ENCODE results near the gene SNX32.

SNX32 gene

DNA sequence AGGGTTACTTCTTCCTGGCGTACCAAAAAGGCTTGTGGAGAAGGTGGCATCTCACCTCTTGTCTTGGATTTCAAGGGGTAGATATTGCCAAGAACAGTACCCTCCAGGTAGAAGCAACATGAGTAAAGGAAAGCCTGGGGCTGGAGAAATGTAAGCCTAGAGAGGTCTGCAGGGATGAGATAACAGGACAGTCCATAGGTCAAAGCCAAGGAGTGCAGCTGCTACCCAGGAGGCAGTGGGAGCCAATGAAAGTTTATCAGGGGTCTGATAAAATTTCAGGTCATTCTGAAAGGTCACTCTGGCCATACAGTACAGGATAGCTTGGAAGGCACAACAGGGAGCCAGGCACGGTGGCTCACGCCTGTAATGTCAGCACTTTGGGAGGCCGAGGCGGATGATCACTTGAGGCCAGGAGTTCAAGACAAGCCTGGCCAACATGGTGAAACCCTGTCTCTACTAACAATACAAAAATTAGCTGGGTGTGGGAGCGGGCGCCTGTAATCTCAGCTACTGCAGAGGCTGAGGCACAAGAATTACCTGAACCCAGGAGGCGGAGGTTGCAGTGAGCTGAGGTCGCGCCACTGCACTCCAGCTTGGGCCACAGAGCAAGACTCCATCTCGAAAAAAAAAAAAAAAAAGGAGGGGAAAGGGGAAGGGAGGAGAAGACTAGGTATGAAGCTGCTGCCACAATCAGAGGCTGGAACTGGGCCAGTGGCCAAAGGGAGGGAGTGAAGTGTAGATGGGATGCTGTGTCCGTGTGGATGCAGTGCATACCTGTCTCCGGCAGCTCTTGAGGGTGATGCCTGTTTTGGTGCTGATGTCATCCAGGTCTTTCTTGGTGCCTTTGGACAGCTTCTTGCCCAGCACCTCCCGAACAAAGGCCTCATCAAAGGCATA is 53.3 kb downstream of the SNX32 start:
- Histone ChIP-seq H3K36me3 (replicated peaks; ENCODE audit: insufficient read depth, low read length) (peaks cover 8% of the 10 kb centered on the region), H3K4me2 (ENCODE audit: low read depth, low read length) (peak overlapping the region; percentile 100), H2AFZ (ENCODE audit: low read length) (peak overlapping the region; percentile 96; the same call in 1 of the 2 replicates), H4K20me1 (ENCODE audit: insufficient read depth, low read length) (no peaks in the 10 kb centered on the region), H3K9me3 (replicated peaks; ENCODE audit: insufficient read depth, low read length) (no peaks in the 10 kb centered on the region), H3K9me2 (replicated peaks; ENCODE audit: insufficient read depth, low read length) (no peaks in the 10 kb centered on the region), H3K4me3 (ENCODE audit: low read length) (peak overlapping the region; percentile 98), H3K9ac (ENCODE audit: low read length) (peak overlapping the region; percentile 63; the same call in 1 of the 2 replicates), H3K27ac (ENCODE audit: low read length) (peak overlapping the region; percentile 27; the same call in 1 of the 2 replicates), H3K4me1 (ENCODE audit: low read length) (peaks cover 32% of the 10 kb centered on the region), H3K27me3 (replicated peaks; ENCODE audit: insufficient read depth, low read length) (no peaks in the 10 kb centered on the region), H3K79me2 (ENCODE audit: low read length) (peaks cover 41% of the 10 kb centered on the region), H3F3A (ENCODE audit: insufficient read depth, low read length) (peaks cover 23% of the 10 kb centered on the region)
- DNase-seq, result no peak
- TF ChIP-seq EZH2 (optimal IDR thresholded peaks at IDR 0.05; ENCODE audit: low read depth, low read length), result no peak
- no peak for TF ChIP-seq EZH2phosphoT487 (IDR thresholded peaks at IDR 0.05; ENCODE audit: low read length)
- TF ChIP-seq, protein P1, sequence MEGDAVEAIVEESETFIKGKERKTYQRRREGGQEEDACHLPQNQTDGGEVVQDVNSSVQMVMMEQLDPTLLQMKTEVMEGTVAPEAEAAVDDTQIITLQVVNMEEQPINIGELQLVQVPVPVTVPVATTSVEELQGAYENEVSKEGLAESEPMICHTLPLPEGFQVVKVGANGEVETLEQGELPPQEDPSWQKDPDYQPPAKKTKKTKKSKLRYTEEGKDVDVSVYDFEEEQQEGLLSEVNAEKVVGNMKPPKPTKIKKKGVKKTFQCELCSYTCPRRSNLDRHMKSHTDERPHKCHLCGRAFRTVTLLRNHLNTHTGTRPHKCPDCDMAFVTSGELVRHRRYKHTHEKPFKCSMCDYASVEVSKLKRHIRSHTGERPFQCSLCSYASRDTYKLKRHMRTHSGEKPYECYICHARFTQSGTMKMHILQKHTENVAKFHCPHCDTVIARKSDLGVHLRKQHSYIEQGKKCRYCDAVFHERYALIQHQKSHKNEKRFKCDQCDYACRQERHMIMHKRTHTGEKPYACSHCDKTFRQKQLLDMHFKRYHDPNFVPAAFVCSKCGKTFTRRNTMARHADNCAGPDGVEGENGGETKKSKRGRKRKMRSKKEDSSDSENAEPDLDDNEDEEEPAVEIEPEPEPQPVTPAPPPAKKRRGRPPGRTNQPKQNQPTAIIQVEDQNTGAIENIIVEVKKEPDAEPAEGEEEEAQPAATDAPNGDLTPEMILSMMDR (IDR thresholded peaks at IDR 0.05; ENCODE audit: low read length), result no peak

- Histone ChIP-seq H3K27ac (ENCODE audit: low read length) (peak overlapping the region; percentile 27; the same call in 1 of the 2 replicates), H3K9ac (ENCODE audit: low read length) (peak overlapping the region; percentile 63; the same call in 1 of the 2 replicates), H4K20me1 (ENCODE audit: insufficient read depth, low read length) (no peaks in the 10 kb centered on the region), H3K36me3 (replicated peaks; ENCODE audit: insufficient read depth, low read length) (peaks cover 8% of the 10 kb centered on the region), H3K9me2 (replicated peaks; ENCODE audit: insufficient read depth, low read length) (no peaks in the 10 kb centered on the region), H3K9me3 (replicated peaks; ENCODE audit: insufficient read depth, low read length) (no peaks in the 10 kb centered on the region), H3K27me3 (replicated peaks; ENCODE audit: insufficient read depth, low read length) (no peaks in the 10 kb centered on the region), H3K4me3 (ENCODE audit: low read length) (peak overlapping the region; percentile 98), H2AFZ (ENCODE audit: low read length) (peak overlapping the region; percentile 96), H3K4me1 (ENCODE audit: low read length) (peaks cover 34% of the 10 kb centered on the region), H3K4me2 (ENCODE audit: low read depth, low read length) (peak overlapping the region; percentile 100), H3F3A (ENCODE audit: insufficient read depth, low read length) (peaks cover 23% of the 10 kb centered on the region), H3K79me2 (ENCODE audit: low read length) (peaks cover 41% of the 10 kb centered on the region)
- TF ChIP-seq EZH2 (optimal IDR thresholded peaks at IDR 0.05; ENCODE audit: low read depth, low read length), result no peak
- TF ChIP-seq, protein P1 (IDR thresholded peaks at IDR 0.05; ENCODE audit: low read length), result no peak
- TF ChIP-seq EZH2phosphoT487 (IDR thresholded peaks at IDR 0.05; ENCODE audit: low read length), result no peak
- peak; percentile 38 for DNase-seq
Observed at GRCh38 chr11:65887723-65888162, 54.0 kb downstream of the SNX32 start.

DNA sequence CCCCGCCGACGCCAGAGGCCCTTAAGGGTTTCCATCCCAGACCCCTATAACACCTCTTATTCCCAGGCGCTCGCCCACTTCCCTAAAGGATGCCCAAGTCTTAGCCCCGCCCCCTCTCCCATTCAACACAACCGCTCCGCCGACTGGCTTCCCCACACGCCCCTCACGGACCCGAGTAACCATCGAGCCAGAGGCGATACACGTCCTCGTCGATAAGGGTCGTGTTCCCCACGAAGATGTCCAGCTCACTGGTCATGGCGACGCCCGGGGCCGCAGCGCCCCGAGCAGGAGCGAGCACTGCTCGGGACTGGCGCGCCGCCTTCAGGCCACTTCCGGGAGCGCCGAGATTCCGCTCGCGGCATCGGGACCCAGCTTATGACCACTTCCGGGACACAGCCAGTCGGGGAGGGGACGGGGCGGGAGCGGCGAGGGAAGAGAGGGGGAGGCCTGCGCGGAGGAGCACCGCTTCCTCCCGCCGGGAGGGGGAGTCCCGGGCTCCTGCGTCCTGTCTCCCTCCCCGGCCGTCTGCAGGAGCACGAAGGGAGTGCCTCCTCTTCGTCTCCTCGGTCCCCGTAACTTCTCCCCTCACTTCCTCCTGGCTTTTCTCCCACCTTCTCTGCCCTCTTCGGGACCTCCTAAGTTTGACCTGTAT is 54.5 kb downstream of the SNX32 start, which contains the start of gene FIBP:
Gene FIBP, minus strand, starts transcription at position 309 of the 652 bp plus-strand sequence. Its CDS starts 53 bp downstream, at position 256.
- peaks cover 34% of the 10 kb centered on the region for H3K4me1 ChIP-seq (ENCODE audit: low read length)
- H2AFZ ChIP-seq (ENCODE audit: low read length), result peak within 1 kb of the TSS; percentile 96
- DNase-seq, result peak; percentile 97
- H3K9me3 ChIP-seq (replicated peaks; ENCODE audit: insufficient read depth, low read length), result no peaks in the 10 kb centered on the region
- no peaks in the 10 kb centered on the region for H3K9me2 ChIP-seq (replicated peaks; ENCODE audit: insufficient read depth, low read length)
- H3K4me3 ChIP-seq (ENCODE audit: low read length), result peak within 1 kb of the TSS; percentile 98
- TF ChIP-seq EZH2 (optimal IDR thresholded peaks at IDR 0.05; ENCODE audit: low read depth, low read length), result no peak
- TF ChIP-seq, protein P1 (IDR thresholded peaks at IDR 0.05; ENCODE audit: low read length), result peak; percentile 79
- peak within 1 kb of the TSS; percentile 100 for H3K4me2 ChIP-seq (ENCODE audit: low read depth, low read length)
- H3K79me2 ChIP-seq (ENCODE audit: low read length), result peaks cover 41% of the 10 kb centered on the region
- peak within 1 kb of the TSS; percentile 77 for H3K9ac ChIP-seq (ENCODE audit: low read length)
- no peaks in the 10 kb centered on the region for H4K20me1 ChIP-seq (ENCODE audit: insufficient read depth, low read length)
- no peaks in the 10 kb centered on the region for H3K27me3 ChIP-seq (replicated peaks; ENCODE audit: insufficient read depth, low read length)
- peak within 1 kb of the TSS; percentile 69 for H3K27ac ChIP-seq (ENCODE audit: low read length)
- H3K36me3 ChIP-seq (replicated peaks; ENCODE audit: insufficient read depth, low read length), result peaks cover 8% of the 10 kb centered on the region
- peaks cover 23% of the 10 kb centered on the region for H3F3A ChIP-seq (ENCODE audit: insufficient read depth, low read length)
